Left lung (tissue), 10 donors: ENCODE results near the gene ITSN1. TPM values are rescaled to one million over a fixed set of nuclear protein-coding genes. Genes with fewer than 3 reads are reported as not detected.

ENCODE experiments used
- ATAC-seq: fragments of 200-7000 bp; cut with Tn5 transposase; one replicate; pipeline ENCODE4 v1.9.1; 2020; ENCODE audit warnings: moderate library complexity
- DNase-seq, 4 donors: peaks; one replicate each; pipeline ENCODE4 v3.0.0-alpha.2; 2013 to 2020
- H3K27ac ChIP-seq, 2 donors: fragments of 200-600 bp; sonication (generic) in 1 of 2; one replicate each; pipeline versions ENCODE4 v1.5.0 to v1.8.0; 2020 to 2021
- H3K27me3 ChIP-seq, 2 donors: fragments of 200-600 bp; sonication (generic) in 1 of 2; one replicate each; pipeline versions ENCODE4 v1.5.0 to v1.8.0; 2020 to 2021
- H3K36me3 ChIP-seq, 2 donors: fragments of 200-600 bp; sonication (generic) in 1 of 2; one replicate each; pipeline versions ENCODE4 v1.5.0 to v1.8.0; 2020 to 2021
- H3K4me1 ChIP-seq, 2 donors: fragments of 200-600 bp; one replicate each; pipeline ENCODE4 v1.8.0; 2021
- H3K4me3 ChIP-seq, 2 donors: fragments of 200-600 bp; sonication (generic) in 1 of 2; one replicate each; pipeline versions ENCODE4 v1.5.0 to v1.8.0; 2020 to 2021; ENCODE audit warnings: mild to moderate bottlenecking in 1 of 2
- H3K9me3 ChIP-seq, 2 donors: fragments of 200-600 bp; sonication (generic) in 1 of 2; one replicate each; pipeline versions ENCODE4 v1.5.0 to v1.8.0; 2020 to 2021
- intact Hi-C, 2 donors: fragments of 100-400 bp; cut with DNase I; formaldehyde crosslinking; loops; one replicate each; pipeline versions ENCODE4 v1.11.2 to v1.14.2; 2022
- polyA plus RNA-seq, 6 donors: library from polyadenylated mRNA; unstranded; fragments of 120-200 nt; gene quantifications; one replicate each; pipeline ENCODE4 v1.2.1, GENCODE V29; 2013; ENCODE audit not compliant: insufficient read length in 6 of 6
- total RNA-seq, 2 donors: library from RNA; stranded (reverse); fragmentation: NEBNext Ultra II Directional; extraction: Animal tissue kit (Norgen Biotek cat#: 25700); gene quantifications; one replicate each; pipeline ENCODE4 v1.2.1, GENCODE V29; 2021
- TF ChIP-seq, protein P1 (sequence below), 2 donors: fragments of 200-600 bp; sonication (generic) in 1 of 2; IDR thresholded peaks; one replicate each; pipeline versions ENCODE4 v1.5.0 to v1.8.0; 2021; ENCODE audit warnings: antibody characterized with exemption in 2 of 2
- donor health status: DM: no; HTN: yes; CAD: no.
- donor health status: DM: no; HTN: no; CAD: no.

The ITSN1 gene
- total and polyA plus RNA-seq, 8 donors = 38.9 to 59.1 (median 50.8) TPM

DNA sequence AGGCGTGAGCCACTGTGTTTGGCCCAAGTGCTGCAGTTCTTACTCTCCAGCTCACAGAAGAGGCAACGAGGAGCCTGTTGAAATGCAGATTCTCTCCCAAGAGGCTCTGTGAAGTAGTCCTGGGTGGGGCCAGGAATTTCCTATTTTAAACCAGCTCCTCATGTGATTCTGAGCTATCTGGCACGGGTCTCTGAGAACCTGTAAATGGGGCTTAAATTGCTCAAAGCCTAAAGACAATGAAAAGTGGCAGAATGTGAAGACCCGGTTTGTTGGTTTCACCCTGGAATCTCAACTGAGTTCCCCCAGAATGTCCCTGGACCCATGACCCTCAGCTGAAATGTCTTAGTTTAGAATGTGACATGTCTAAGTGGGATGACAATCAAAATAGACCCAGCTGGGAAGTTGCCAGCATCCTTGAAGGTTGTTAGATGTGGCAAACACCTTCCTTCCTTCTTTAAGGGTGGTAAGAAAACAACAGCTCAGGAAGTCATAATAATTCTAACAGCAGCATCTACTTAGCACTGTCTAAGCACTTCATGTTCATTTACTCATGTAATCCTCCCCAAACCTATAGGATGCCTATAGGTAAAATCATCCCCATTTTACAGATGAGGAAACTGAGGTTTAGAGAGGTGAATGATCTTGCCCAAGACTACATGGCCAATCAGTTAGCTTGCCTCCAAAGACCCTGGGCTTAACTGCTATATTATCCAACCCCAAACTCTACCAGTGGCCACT lies 294.2 kb downstream of the ITSN1 start:
- Histone ChIP-seq H3K27me3 (no peaks in the 10 kb centered on the region), H3K36me3 (no peaks in the 10 kb centered on the region), H3K27ac (peak overlapping the region; percentile 65 to 74), H3K9me3 (no peaks in the 10 kb centered on the region), H3K4me1 (peaks cover 7 to 45% of the 10 kb centered on the region in 2 donors), H3K4me3 (no peak overlapping the region)
- TF ChIP-seq, protein P1, sequence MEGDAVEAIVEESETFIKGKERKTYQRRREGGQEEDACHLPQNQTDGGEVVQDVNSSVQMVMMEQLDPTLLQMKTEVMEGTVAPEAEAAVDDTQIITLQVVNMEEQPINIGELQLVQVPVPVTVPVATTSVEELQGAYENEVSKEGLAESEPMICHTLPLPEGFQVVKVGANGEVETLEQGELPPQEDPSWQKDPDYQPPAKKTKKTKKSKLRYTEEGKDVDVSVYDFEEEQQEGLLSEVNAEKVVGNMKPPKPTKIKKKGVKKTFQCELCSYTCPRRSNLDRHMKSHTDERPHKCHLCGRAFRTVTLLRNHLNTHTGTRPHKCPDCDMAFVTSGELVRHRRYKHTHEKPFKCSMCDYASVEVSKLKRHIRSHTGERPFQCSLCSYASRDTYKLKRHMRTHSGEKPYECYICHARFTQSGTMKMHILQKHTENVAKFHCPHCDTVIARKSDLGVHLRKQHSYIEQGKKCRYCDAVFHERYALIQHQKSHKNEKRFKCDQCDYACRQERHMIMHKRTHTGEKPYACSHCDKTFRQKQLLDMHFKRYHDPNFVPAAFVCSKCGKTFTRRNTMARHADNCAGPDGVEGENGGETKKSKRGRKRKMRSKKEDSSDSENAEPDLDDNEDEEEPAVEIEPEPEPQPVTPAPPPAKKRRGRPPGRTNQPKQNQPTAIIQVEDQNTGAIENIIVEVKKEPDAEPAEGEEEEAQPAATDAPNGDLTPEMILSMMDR (IDR thresholded peaks at IDR 0.05) = no peak
- ATAC-seq (peak; percentile 80), DNase-seq (no peak)
- intact Hi-C loops = no loop called here

DNA sequence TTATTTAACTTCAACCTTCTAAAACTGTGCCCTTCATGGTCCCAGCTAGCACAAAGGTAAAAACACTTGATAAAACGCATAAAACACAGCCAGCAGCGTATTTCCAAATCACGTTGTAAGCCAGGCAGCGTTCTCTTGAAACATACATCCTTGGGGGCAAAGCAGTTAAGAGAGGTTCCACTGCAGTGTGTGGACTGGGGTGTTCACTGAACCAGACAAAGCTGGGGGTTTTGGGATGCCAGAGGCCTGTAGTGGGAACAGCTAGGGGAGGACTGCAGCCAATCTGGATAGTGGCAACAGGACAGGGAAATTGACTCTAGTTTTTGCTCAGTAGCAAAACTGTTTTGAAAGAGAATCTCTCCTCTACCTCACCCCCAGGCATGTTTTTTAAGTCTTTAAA lies 294.8 kb downstream of the ITSN1 start:
- Histone ChIP-seq H3K36me3 (no peaks in the 10 kb centered on the region), H3K27me3 (no peaks in the 10 kb centered on the region), H3K4me1 (peaks cover 5 to 39% of the 10 kb centered on the region in 2 donors), H3K4me3 (no peak overlapping the region), H3K27ac (peak overlapping the region; percentile 36 to 74), H3K9me3 (no peaks in the 10 kb centered on the region)
- TF ChIP-seq, protein P1 (IDR thresholded peaks at IDR 0.05) = no peak
- DNase-seq (no peak), ATAC-seq (no peak)
- intact Hi-C loops = no loop called here

DNA sequence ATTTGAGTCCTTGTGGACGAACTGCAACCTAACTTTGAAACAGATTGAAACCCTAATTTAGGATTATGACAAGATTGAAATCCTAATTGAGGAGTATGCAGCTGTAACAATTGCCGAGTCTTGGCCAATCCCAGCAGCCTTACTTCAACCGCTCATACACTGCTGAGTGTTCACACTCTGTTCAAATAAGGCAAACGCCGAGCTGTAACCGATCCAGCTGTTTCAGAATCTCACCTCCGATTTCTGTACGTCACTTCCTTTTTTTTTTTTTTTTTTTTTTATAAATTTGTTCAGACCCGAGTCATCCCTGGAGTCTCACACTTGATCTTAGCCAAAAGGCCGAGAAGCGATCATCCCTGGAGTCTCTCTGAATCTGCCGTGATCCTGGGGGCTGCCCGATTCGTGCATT lies 295.6 kb downstream of the ITSN1 start:
- peaks cover 0 to 31% of the 10 kb centered on the region in 2 donors for H3K4me1 ChIP-seq
- H3K36me3 ChIP-seq = no peaks in the 10 kb centered on the region
- no peak for ATAC-seq
- DNase-seq = no peak
- H3K4me3 ChIP-seq = no peak overlapping the region
- intact Hi-C loops = no loop called here
- H3K27ac ChIP-seq = peak overlapping the region; percentile 36 to 74
- TF ChIP-seq, protein P1 (IDR thresholded peaks at IDR 0.05) = no peak
- H3K9me3 ChIP-seq = no peaks in the 10 kb centered on the region
- H3K27me3 ChIP-seq = no peaks in the 10 kb centered on the region

DNA sequence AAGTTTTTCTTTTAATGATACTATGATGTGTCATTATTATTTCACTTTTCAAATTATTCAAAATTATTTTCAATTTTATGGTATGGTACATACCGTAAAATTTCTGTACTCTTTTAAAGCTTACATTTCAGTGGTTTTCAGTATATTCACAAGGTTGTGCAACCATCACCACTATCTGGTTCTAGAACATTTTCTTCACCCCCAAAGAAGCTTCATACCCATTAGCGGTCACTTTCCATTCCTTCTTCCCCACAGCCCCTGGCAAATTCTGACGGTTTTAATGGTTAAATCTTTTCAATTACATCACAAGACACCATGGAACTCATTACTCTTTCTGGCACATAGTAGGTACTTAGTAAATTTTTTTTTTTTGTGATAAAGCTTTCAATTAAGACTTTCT lies 296.1 kb downstream of the ITSN1 start:
- Histone ChIP-seq H3K4me1 (peaks cover 0 to 30% of the 10 kb centered on the region in 2 donors), H3K27me3 (no peaks in the 10 kb centered on the region), H3K27ac (peak overlapping the region in 1 of 2 donors; percentile 74), H3K9me3 (no peaks in the 10 kb centered on the region), H3K36me3 (no peaks in the 10 kb centered on the region), H3K4me3 (no peak overlapping the region)
- TF ChIP-seq, protein P1 (IDR thresholded peaks at IDR 0.05) = no peak
- intact Hi-C loops = no loop called here
- ATAC-seq = no peak
- DNase-seq = no peak

DNA sequence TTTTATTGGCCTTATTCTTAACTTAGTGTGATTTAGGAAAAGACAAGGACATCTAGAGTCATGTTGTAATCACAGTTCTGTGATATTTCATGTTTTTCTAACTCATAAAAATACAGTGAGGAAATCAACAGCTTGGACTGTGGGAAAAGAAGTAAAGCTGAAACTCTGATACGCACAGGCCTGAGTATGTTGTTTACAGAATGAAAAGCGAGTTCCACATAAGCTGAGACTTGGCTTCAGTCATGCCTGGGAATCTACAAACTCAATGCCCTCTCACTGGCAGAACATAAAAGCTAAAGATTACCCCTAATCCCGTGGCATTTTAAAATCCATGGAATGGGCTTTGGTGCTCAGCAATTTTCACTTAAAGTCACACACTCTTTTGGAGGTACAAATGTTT lies 296.9 kb downstream of the ITSN1 start:
- H3K4me1 ChIP-seq = peaks cover 0 to 30% of the 10 kb centered on the region in 2 donors
- DNase-seq (no peak), ATAC-seq (no peak)
- no peak overlapping the region for H3K27ac ChIP-seq
- TF ChIP-seq, protein P1 (IDR thresholded peaks at IDR 0.05) = no peak
- no peaks in the 10 kb centered on the region for H3K36me3 ChIP-seq
- no peaks in the 10 kb centered on the region for H3K9me3 ChIP-seq
- intact Hi-C loops = no loop called here
- H3K27me3 ChIP-seq = no peaks in the 10 kb centered on the region
- H3K4me3 ChIP-seq = no peak overlapping the region
